Osteoblast (primary cell): ENCODE results near the gene ALPK1. TPM values are rescaled to one million over a fixed set of nuclear protein-coding genes. Genes with fewer than 3 reads are reported as not detected.
"Not testable (repeated sequence)": the region's sequence is repeated elsewhere in the genome, so short reads cannot be mapped to it uniquely, and the experiment has no call there.

Experiments used
- DNase-seq: peaks from one replicate; pipeline ENCODE4 v3.0.0; 2011; ENCODE audit warnings: low spot score, mixed read lengths; ENCODE audit not compliant: insufficient read length; ENCODE audit errors: missing footprints
- H2AFZ ChIP-seq: 2 replicates; pipeline ENCODE4 v1.6.0; 2011; ENCODE audit warnings: mild to moderate bottlenecking, low read length
- H3K27ac ChIP-seq: 2 replicates; pipeline ENCODE4 v1.5.1; 2011; ENCODE audit warnings: mild to moderate bottlenecking, low read depth, low read length, moderate library complexity
- H3K27me3 ChIP-seq: 2 replicates; pipeline ENCODE4 v1.6.0; 2012; ENCODE audit warnings: mild to moderate bottlenecking, control low read depth, inconsistent platforms, low read length, moderate library complexity; ENCODE audit not compliant: insufficient read depth
- H3K36me3 ChIP-seq: 2 replicates; pipeline ENCODE4 v1.5.1; 2011; ENCODE audit warnings: mild to moderate bottlenecking, low read length, control low read depth, moderate library complexity; ENCODE audit not compliant: insufficient read depth
- H3K4me1 ChIP-seq: 2 replicates; pipeline ENCODE4 v1.5.1; 2011; ENCODE audit warnings: mild to moderate bottlenecking, low read length, control low read depth, moderate library complexity; ENCODE audit not compliant: insufficient read depth
- H3K4me2 ChIP-seq: 2 replicates; pipeline ENCODE4 v1.6.0; 2011; ENCODE audit warnings: mild to moderate bottlenecking, low read length; ENCODE audit not compliant: insufficient read depth
- H3K4me3 ChIP-seq: fragments of 200-600 bp; sonication (generic); 3 replicates; pipeline ENCODE4 v1.5.1; 2012; ENCODE audit warnings: mild to moderate bottlenecking, low read length, inconsistent platforms; ENCODE audit not compliant: insufficient read depth
- H3K79me2 ChIP-seq: 2 replicates; pipeline ENCODE4 v1.6.0; 2012; ENCODE audit warnings: mild to moderate bottlenecking, low read length, control low read depth, inconsistent platforms; ENCODE audit not compliant: insufficient read depth
- H3K9me3 ChIP-seq: 2 replicates; pipeline ENCODE4 v1.5.1; 2011; ENCODE audit warnings: low read depth, low read length, control low read depth
- H4K20me1 ChIP-seq: 2 replicates; pipeline ENCODE4 v1.6.0; 2012; ENCODE audit warnings: mild to moderate bottlenecking, low read length, control low read depth; ENCODE audit not compliant: insufficient read depth
- total RNA-seq: library from RNA; depleted of rRNA; stranded (reverse); fragments of >200 nt; gene quantifications from 2 replicates; pipeline ENCODE4 v1.2.3, GENCODE V29; 2012
- TF ChIP-seq, protein P1 (sequence below): IDR thresholded peaks from 2 replicates; pipeline ENCODE4 v1.5.1; 2011; ENCODE audit warnings: mild to moderate bottlenecking, low read depth, low read length, moderate library complexity; ENCODE audit errors: extremely low read depth

ALPK1 gene
- total RNA-seq, 1 donor, result 39.8 TPM

DNA sequence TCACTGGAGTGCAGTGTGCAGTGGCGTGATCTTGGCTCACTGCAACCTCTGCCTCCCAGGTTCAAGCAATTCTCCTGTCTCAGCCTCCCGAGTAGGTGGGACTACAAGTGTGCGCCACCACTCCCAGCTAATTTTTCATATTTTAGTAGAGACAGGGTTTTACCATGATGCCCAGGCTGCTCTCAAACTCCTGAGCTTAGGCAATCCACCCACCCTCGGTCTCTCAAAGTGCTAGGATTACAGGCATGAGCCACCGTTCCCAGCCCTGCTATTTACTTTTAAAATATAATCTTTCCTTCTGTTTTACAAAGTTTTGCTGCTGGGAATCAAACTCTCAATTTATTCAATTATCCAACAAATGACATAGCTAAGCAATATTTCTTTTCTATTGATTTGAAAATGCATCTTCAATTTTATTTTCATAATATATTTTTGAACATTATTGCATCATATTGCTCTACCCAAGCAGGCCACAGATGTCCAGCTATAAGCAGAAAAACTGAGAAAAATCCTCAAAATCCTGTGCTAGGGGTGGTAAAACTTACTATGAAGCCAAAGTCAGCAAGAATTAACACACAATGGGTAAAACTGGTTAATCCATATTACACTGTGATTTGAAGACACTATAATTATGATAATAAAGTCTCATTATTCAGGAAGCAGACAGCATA, 16.6 kb upstream of the ALPK1 start:
- Histone ChIP-seq H3K4me3 (no peak overlapping the region), H3K27ac (no peak overlapping the region), H3K79me2 (peaks cover 13% of the 10 kb centered on the region), H4K20me1 (no peaks in the 10 kb centered on the region), H3K4me1 (peaks cover 17% of the 10 kb centered on the region), H3K27me3 (no peaks in the 10 kb centered on the region), H3K4me2 (peak overlapping the region; percentile 56), H2AFZ (no peak overlapping the region), H3K9me3 (no peaks in the 10 kb centered on the region), H3K36me3 (peaks cover 10% of the 10 kb centered on the region)
- no peak for DNase-seq
- TF ChIP-seq, protein P1, sequence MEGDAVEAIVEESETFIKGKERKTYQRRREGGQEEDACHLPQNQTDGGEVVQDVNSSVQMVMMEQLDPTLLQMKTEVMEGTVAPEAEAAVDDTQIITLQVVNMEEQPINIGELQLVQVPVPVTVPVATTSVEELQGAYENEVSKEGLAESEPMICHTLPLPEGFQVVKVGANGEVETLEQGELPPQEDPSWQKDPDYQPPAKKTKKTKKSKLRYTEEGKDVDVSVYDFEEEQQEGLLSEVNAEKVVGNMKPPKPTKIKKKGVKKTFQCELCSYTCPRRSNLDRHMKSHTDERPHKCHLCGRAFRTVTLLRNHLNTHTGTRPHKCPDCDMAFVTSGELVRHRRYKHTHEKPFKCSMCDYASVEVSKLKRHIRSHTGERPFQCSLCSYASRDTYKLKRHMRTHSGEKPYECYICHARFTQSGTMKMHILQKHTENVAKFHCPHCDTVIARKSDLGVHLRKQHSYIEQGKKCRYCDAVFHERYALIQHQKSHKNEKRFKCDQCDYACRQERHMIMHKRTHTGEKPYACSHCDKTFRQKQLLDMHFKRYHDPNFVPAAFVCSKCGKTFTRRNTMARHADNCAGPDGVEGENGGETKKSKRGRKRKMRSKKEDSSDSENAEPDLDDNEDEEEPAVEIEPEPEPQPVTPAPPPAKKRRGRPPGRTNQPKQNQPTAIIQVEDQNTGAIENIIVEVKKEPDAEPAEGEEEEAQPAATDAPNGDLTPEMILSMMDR, result no peak

DNA sequence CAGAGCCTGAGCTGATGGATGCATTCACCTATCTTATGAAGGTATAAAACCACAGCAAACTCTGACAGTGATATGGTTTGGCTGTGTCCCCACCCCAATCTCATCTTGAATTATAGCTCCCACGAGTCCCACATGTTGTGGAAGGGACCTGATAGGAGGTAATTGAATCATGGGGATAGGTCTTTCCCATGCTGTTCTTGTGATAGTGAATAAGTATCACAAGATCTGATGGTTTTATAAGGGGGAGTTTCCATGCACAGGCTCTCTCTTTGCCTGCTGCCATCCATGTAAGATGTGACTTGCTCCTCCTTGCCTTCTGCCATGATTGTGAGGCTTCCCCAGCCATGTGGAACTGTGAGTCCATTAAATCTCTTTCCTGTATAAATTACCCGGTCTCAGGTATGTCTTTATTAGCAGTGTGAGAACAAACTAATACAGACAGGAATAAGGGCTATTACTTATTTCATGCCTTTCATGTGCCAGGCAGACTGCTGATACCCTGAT, 15.2 kb upstream of the ALPK1 start:
- not testable (repeated sequence) for H3K27me3 ChIP-seq, DNase-seq, H3K27ac ChIP-seq, H3K9me3 ChIP-seq, H2AFZ ChIP-seq, H3K4me2 ChIP-seq, H3K4me3 ChIP-seq, H4K20me1 ChIP-seq
- H3K79me2 ChIP-seq, result peaks cover 13% of the 10 kb centered on the region
- peaks cover 10% of the 10 kb centered on the region for H3K36me3 ChIP-seq
- peaks cover 24% of the 10 kb centered on the region for H3K4me1 ChIP-seq

DNA sequence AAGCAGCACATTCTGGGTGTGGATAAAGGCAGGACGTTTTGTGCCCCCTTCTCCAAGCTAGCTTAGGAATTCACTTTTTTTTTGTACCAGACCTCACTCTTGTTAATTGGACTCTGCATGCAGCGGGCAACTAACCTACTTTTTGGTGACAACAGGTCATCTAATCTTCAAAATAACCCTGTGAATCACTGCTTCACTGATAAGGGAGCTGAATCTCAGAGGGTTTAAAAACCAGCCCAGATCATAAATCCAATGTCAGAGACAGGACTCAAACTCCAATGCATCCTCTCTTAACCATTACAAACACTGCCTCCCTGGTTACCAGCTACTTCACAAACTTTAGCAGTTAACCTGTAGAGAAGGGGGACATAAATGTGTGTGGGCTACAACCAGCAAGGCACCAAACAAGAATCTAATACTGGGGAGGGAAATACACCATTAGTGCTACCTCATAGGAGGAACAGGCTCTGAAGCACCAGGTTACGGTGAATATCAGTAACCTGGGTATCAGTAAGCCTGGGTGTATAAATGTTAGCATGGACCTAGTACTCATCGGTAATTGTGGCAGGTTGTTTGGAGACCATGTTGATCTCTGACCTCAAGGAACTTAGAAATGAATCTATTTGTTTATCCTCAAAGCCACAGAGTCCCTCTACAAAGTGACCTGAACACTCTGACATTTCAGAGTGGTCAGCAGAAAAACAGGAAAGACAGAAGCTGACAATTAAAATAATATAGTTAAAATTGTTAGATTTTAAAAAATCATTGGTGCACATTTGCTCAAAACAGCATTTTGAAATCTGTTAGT, 14.1 kb upstream of the ALPK1 start:
- no peak overlapping the region for H3K27ac ChIP-seq
- no peak for DNase-seq
- peaks cover 13% of the 10 kb centered on the region for H3K79me2 ChIP-seq
- no peaks in the 10 kb centered on the region for H3K9me3 ChIP-seq
- H2AFZ ChIP-seq, result no peak overlapping the region
- H3K4me3 ChIP-seq, result no peak overlapping the region
- no peaks in the 10 kb centered on the region for H3K27me3 ChIP-seq
- peaks cover 24% of the 10 kb centered on the region for H3K4me1 ChIP-seq
- no peaks in the 10 kb centered on the region for H4K20me1 ChIP-seq
- peaks cover 2% of the 10 kb centered on the region for H3K36me3 ChIP-seq
- no peak overlapping the region for H3K4me2 ChIP-seq
- TF ChIP-seq, protein P1, result no peak

DNA sequence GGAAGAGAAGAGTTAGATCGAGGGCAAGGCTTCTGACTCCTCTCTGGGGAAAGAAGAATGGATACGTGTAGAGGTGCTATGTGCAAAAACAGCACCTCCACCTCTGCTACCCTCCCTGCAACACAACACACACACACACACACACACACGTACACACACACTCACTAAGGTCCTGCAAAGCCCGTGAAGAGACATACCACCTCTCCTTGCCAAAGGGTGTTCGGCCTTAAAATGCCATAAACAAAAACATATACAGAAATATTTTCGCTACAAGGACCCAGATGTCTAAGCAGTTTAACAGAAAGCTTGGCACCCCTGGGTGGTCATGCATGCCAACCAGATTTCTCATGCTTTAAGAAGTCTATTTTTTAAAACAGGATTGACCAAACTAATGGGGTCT, 13.0 kb upstream of the ALPK1 start:
- Histone ChIP-seq H3K27me3 (no peaks in the 10 kb centered on the region), H3K79me2 (peaks cover 13% of the 10 kb centered on the region), H3K9me3 (no peaks in the 10 kb centered on the region), H3K4me3 (peak overlapping the region; percentile 86), H3K4me1 (peaks cover 21% of the 10 kb centered on the region), H2AFZ (no peak overlapping the region), H4K20me1 (no peaks in the 10 kb centered on the region), H3K36me3 (peaks cover 2% of the 10 kb centered on the region), H3K4me2 (peak overlapping the region; percentile 97), H3K27ac (no peak overlapping the region)
- TF ChIP-seq, protein P1, result no peak
- no peak for DNase-seq
